GM12865 (cell line): ENCODE measurements around the gene EDC4.

Source experiments
- DNase-seq: peaks from one replicate; pipeline ENCODE4 v3.0.0; 2010; ENCODE audit warnings: low read depth
- H3K4me3 ChIP-seq: 2 replicates; pipeline ENCODE4 v1.5.1; 2011; ENCODE audit warnings: mild to moderate bottlenecking, low read depth, low read length, control low read depth
- CTCF ChIP-seq: IDR thresholded peaks from 2 replicates; pipeline ENCODE4 v1.5.1; 2011; ENCODE audit warnings: low read length, control low read depth, low read depth, inconsistent platforms; ENCODE audit not compliant: insufficient read depth; ENCODE audit errors: missing control alignments

EDC4 gene, protein sequence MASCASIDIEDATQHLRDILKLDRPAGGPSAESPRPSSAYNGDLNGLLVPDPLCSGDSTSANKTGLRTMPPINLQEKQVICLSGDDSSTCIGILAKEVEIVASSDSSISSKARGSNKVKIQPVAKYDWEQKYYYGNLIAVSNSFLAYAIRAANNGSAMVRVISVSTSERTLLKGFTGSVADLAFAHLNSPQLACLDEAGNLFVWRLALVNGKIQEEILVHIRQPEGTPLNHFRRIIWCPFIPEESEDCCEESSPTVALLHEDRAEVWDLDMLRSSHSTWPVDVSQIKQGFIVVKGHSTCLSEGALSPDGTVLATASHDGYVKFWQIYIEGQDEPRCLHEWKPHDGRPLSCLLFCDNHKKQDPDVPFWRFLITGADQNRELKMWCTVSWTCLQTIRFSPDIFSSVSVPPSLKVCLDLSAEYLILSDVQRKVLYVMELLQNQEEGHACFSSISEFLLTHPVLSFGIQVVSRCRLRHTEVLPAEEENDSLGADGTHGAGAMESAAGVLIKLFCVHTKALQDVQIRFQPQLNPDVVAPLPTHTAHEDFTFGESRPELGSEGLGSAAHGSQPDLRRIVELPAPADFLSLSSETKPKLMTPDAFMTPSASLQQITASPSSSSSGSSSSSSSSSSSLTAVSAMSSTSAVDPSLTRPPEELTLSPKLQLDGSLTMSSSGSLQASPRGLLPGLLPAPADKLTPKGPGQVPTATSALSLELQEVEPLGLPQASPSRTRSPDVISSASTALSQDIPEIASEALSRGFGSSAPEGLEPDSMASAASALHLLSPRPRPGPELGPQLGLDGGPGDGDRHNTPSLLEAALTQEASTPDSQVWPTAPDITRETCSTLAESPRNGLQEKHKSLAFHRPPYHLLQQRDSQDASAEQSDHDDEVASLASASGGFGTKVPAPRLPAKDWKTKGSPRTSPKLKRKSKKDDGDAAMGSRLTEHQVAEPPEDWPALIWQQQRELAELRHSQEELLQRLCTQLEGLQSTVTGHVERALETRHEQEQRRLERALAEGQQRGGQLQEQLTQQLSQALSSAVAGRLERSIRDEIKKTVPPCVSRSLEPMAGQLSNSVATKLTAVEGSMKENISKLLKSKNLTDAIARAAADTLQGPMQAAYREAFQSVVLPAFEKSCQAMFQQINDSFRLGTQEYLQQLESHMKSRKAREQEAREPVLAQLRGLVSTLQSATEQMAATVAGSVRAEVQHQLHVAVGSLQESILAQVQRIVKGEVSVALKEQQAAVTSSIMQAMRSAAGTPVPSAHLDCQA (N-terminal part only)

GRCh38 chr16:67872631-67873434, at the start of gene EDC4:
TSS of gene EDC4 (plus strand) at chr16:67873052. CDS start at chr16:67873262, 210 bp downstream.
- H3K4me3 ChIP-seq = peak within 1 kb of the TSS; percentile 95
- no peak for TF ChIP-seq CTCF
- DNase-seq = peak; percentile 91

- no peak for TF ChIP-seq CTCF
- no peak for DNase-seq
- H3K4me3 ChIP-seq = no peak overlapping the region
These were observed 47.7 kb upstream of the EDC4 start for GRCh38 chr16:67825119-67825518.

DNA sequence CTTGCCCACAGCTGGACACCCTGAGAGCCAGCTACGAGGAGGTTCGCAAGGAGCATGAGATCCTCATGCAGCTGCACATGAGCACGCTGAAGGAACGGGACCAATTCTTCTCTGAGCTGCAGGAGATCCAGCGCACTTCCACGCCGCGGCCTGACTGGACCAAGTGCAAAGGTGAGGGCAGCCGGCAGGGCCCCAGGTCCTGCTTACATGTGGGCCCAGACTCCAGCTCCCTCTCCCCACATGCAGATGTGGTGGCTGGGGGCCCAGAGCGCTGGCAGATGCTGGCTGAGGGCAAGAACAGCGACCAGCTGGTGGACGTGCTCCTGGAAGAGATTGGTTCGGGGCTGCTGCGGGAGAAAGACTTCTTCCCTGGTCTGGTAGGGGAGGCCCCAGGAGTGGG, 46.9 kb upstream of the EDC4 start:
- TF ChIP-seq CTCF = no peak

GRCh38 chr16:67828651-67829050, 44.2 kb upstream of the EDC4 start:
- no peak overlapping the region for H3K4me3 ChIP-seq
- no peak for TF ChIP-seq CTCF
- DNase-seq = no peak

More for the DNA sequence above, 46.9 kb upstream of the EDC4 start:
- no peak for DNase-seq
- no peak overlapping the region for H3K4me3 ChIP-seq

- no peak for TF ChIP-seq CTCF
- DNase-seq = no peak
- H3K4me3 ChIP-seq = peak overlapping the region; percentile 94
These were observed 39.8 kb upstream of the EDC4 start for GRCh38 chr16:67833030-67833414.

- peak; percentile 94 for DNase-seq
- H3K4me3 ChIP-seq = peak overlapping the region; percentile 94
- no peak for TF ChIP-seq CTCF
These were observed 39.2 kb upstream of the EDC4 start for GRCh38 chr16:67833415-67834241.
